HG02973 (cell line): ENCODE measurements around the gene IL1RAPL1.

ENCODE experiments used
- ATAC-seq: cut with Tn5 transposase; IDR thresholded peaks from one replicate; pipeline ENCODE4 v1.9.1; 2021; ENCODE audit warnings: moderate library complexity; ENCODE audit not compliant: unreplicated experiment

Gene IL1RAPL1

DNA sequence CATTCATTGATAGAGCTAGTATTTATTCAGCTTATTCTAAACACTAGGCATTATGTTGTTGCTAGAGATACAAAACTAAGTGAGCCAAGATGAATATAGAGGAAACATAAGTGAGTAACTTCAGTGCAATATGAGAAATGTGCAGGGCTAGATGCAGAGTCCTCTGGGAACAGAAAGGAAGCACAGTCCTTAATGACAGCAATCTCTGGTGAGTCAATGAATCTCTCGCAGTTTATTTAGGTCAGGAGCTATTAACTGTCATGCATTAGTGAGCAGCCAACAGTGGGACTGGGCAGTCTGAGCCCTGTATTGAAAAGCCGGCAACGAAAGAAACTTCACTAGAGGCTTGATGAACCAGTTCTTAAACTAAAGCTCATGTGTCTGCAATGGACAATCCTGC, 1030.0 kb downstream of the IL1RAPL1 start:
- no peak for ATAC-seq

DNA sequence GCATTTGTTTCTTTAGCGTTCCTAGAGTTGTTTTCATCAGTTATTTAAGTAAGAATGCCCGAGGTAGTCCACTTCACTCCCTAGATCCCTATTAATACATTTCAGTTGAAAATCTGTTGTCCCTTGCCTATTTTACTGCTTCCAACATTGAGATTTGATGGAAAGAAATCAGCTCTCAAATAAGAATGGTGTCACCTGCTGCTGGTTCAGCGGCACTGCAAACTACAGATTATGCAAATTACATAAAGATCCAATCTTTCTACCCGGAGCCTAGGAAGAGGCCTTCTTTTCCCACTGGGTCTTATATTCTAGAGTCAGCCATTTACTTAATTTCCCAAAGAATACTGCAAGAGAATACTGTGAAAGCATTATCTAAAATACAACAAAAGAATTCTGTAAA, 1030.5 kb downstream of the IL1RAPL1 start:
- no peak for ATAC-seq

DNA sequence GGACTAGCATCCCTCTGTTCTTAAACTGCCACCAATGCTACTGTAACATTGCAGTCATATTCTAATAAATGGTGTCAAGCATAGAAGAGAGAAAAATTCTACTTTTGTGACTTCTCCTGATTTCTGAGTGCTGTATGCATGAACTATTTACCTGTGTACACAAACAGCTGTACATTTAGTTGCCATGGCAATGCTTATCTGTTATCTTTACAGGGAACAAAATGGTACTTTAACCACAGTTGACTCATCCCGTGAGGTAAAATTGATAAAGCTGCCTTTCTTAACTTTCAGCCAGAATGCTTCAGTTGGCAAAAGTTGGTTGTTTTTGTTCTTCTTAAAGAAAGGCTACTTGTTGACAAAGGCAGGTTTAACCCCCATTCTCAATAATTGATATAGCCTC, 1040.6 kb downstream of the IL1RAPL1 start:
- peak; percentile 94 for ATAC-seq

DNA sequence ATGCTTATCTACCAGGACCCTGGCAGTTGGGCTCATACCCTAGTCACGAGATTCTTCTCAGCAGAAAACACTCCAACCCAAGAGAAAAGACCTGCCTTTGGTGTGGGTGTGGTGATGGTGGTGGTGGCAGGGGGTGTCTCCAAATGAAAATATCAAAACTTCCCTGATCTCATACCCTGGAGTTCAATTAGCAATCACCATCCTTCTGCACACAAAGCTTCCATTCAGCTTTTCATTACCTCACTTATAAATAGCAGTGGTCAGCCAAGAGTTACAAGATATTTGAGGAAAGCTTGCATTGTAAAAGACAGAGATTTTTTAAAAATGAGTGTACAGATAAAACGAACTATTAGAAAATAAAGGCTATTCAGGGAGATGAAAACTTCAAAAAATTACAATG, 1047.3 kb downstream of the IL1RAPL1 start:
- no peak for ATAC-seq

DNA sequence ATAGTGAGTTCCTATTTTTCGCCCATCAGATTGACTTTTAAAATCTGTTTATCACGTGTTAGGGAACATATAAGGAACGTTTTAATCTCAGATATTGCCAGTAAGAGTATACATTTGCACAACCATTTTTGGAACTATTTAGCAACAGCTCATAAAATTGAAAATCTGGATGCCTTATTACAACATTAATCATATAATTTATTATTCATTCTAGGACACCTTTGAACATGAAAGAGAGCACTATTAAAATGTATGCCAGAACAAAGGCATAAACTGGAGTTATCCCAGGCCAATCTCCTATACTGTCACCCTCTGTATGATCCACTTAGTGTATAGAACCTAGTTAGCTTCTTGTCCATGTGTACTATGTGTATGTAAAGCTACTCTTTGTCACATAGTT, 1049.1 kb downstream of the IL1RAPL1 start:
- no peak for ATAC-seq

DNA sequence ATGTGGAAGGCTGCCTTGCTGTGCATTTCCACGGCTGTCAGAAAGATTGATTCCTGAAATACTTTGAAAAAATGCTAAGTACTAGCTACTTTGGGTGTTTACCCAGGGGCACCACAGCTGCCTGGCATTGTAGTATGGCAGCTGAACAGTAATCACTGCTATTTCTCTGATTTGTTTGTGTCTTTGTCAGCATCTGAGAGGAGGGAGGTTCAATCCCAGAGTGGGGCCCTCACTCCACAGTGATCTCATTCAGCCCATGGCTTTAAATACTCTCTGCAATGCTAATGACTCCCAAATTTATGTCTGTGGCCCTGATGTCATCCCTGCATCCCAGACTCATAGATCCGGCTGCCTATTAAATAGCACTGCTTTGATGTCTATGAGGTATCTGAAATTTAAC, 1052.9 kb downstream of the IL1RAPL1 start:
- no peak for ATAC-seq

DNA sequence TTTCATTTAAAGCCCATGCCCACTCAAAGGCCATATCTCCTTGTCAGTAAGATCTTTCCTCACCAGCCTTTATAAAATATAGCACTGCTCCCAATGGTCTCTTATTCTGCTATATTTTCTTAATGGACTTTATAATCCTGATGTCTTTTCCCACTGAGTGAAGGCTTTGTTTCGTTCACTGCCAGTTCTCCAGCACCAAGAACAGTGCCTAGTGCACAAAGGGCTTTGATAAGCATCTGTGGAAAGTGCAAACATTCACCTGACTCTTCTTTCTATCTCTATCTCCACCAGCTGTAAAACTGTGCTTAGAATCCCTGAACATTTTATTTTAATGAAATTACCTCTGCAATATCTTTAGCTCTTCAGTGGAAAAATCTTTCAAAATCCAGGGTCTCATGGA, 1054.2 kb downstream of the IL1RAPL1 start:
- no peak for ATAC-seq

DNA sequence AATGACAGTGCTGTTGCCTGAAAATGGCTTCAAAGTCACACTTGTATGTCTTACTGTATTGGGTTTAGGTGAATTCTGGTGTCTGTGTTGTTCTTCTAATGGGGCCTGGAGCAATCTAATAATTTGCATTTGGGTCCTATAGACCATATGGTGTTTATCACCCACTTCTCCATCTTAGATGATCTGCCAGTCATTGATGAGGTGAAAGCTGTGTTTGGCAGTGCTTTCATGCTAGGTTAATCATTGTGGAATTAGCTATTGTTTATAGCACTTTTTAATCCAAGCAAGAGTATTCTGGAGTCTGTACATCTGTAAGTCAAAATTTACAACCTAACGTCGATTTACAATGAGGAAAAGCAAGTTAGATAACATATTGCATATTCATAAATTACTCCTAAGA, 1055.9 kb downstream of the IL1RAPL1 start:
- no peak for ATAC-seq

DNA sequence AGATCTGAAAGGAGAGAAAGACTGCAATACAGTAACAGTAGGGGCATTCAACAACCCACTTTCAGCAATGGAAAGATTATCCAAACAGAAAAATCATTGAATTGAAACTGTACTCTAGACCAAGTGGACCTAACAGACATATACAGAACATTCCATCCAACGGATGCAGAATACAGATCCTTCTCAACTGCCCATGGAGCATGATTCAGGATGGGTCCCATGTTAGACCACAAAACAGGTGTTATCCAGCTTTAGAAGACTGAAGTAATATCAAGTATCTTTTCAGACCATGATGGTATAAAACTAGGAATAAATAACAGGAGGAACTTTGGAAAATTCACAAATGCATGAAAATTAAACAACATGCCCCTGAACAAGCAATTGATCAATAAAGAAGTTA, 1060.9 kb downstream of the IL1RAPL1 start:
- ATAC-seq = no peak

DNA sequence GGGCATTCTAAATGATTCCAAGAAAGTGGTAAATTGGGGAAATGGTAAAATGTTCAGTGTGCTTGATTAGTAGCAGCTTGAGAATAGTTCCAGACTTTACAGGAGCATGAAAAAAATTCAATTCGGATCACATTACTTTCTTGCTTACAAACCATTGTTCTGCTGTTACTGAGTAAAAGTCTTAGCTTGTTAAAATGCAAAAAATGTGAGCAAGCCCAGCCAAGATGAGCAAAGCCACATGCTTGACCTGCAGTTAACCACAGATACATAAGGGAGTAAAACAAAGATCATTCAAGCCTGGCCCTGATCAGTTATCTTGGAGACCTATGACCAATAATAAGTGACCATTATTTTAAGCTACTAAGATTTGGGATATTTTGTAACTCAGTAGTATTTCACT, 1065.2 kb downstream of the IL1RAPL1 start:
- no peak for ATAC-seq

DNA sequence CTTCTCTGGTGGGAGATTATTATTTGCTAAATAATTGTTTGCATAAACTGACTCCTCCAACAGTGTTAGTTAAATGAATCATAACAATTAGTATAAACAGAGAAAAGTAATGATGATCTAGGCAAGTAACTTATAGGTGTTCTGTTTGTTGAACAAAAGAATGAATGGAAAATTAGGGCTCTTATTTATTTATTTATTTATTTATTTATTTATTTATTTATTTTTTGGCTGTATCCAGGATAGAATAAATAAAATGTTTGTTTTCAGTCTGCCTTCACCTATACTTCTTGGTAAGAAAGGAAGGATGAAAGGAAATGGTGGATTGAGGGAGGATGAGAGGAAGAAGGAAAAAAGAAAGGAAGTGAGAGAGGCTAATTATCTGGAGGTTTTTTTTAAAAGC, 1066.5 kb downstream of the IL1RAPL1 start:
- ATAC-seq = no peak

DNA sequence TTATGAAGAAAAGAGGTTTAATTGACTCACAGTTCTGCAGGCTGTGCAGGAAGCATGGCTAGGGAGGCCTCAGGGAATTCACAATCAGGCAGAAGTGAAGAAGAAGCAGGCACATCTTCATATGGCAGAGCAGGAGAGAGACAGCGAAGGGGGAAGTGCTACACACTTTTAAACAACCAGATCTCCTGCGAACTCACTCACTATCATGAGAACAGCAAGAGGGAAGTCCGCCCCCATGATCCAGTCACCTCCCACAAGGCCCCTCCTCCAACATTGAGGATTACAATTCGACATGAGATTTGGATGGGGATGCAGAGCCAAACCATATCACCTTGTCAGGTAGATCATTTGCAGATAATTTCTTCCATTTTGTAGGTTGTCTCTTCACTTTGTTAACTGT, 1072.7 kb downstream of the IL1RAPL1 start:
- no peak for ATAC-seq

DNA sequence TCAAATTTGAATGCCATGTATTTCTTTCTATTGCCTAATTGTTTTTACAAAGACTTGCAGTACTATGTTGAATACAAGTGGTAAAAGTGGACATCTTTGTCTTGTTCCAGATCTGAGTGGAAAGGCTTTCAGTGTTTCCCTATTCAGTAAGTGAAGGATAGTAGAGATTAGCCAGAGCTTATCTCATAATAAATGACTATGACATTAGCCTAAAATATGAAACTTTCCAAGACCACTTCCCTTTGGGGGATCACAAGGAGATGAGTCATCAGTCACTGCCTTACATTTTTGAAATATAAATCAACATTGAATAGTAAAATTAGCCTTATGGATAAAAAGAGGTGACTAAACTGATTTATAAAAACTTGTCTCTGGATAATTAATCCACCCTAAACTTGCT, 1074.0 kb downstream of the IL1RAPL1 start:
- no peak for ATAC-seq

DNA sequence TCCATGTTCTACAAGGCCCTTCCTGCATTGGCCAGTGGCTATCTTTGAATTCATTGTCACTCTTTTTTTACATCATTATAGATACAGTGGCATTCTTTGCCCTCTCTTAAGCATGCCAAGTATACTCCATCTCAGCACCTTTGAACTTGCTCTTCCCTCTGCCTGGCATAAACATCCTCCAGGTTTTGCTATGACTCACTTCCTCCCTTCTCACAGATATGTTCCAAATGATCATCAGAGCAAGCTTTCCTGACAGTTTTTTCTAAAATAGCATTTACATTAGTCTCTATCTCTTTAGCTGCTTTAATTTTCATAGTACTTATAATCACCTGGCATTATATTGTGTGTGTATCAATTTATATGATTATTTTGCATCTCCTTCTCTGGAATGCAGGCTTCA, 1074.9 kb downstream of the IL1RAPL1 start:
- no peak for ATAC-seq

DNA sequence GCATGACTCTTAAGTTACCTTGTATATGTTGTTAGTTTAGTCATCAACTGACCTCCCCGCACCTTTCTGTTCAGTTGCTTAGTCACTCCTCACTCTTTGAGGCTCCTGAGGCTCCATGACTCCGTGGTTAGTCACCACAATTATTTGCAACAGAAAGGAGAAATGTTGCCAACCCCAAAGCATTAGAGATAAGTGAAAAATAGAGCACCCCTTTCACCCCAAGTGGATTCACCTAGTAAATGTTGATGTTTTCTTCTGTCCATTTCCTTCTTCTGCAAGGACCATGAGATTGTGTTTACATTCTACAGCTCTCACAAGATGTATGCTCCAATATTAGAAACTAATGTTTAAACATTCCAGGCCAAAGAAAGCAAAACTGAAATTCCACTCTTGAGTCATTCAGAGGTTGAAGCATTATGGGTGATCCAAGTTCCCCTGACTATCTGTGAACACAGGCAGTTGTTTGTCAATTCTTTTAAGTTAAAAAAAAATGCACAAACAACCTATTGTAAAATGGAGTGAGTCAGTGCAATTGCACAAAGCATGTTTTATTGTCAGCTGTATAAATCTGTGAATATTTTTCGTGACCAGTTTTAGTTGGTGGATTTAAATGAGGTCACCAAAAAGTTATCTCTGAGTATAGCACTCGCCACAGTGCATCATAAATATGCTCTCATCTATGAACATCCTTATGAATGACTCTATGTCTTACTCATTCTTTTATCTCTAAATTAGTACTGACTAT, 1075.7 kb downstream of the IL1RAPL1 start:
- peak; percentile 90 for ATAC-seq

DNA sequence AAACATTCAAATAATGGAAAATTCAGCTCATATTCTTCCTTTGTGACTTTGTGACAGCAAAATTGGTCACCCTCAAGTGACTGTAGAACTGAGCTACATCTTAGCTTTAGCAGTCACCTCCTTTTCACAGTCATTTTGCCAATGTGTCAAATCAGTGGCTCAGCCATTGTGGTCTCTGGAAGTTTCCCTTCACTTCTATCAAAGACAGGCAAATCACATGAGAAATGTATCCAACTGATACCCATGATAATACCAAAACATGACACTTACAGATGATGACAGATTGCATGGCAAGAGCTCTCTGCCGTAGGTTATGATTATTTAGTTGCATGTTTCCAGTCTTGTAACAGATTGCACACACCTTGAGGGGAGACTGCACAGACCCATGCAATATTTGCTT, 1078.3 kb downstream of the IL1RAPL1 start:
- ATAC-seq = no peak

DNA sequence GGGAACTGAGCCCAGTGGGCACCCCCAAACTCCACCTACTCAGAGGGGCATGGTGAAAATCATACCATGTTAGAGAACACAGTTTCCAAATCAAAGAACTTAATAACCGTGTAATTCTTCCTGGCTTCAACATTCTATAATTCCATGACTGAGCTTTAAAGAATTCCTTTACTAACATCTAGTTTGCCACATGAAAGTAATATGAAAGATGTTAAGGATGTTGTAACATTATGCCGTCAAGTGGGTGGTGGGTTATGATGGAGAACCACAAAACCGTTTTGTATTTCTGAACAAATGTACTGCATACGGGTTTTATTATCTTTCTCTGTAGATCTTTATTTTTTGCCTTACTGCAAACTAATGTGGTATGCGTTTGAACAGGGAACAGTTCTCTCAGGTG, 1079.1 kb downstream of the IL1RAPL1 start:
- ATAC-seq = no peak

DNA sequence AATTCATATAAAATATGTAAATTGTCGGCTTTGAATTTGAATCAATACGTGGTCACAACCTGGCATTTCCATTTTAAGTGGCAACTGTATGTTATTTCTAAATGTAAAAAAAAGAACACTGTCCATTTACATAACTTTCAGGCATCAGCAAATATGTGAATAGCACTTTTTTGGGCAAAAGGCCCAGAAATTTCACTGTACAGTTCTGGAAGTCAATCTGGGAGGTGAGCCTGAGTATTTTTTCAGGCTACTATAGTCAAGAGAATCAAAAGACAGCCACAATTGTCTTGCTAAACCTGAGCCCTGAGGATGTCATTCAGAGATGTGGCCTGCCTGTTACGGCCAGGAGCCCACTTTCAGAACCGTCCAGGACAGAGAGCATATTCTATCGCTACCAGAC, 1084.2 kb downstream of the IL1RAPL1 start:
- ATAC-seq = no peak

DNA sequence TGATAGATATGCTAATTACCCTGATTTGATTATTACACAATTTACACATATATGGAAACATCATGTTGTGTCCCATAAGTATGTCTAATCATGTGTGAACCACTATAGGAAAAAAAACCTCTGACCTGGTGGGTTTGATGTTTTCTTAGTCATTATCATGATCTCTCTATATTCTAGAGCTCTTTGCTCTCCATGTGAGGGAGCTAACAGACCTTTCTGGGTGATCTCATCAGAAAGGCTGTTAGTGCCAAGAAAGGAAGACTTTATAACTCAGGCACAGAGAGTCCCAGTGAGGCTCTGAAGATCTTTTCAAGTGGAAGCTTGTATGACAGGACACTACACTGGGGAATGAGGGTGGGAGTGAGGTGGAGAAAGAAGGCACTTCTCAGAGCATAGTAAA, 1100.4 kb downstream of the IL1RAPL1 start:
- ATAC-seq = no peak

DNA sequence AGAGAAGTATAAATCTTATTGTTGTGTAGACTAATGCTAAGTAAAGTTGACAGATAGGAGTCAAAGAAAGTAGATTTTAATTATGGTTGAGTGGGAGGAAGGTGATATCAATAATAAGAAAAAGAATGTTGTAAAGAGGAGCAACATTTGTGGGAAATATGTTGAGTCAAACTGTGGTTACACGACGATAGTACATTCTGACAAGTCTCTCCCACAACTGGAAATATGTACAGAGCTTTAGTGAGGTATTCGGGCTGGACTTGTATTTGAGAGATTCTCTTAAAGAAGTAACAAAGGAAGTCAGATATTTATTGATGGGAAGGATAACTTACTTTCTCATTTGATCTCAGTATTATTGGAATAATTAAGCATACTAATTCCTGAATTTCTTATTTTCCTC, 1102.8 kb downstream of the IL1RAPL1 start:
- no peak for ATAC-seq

DNA sequence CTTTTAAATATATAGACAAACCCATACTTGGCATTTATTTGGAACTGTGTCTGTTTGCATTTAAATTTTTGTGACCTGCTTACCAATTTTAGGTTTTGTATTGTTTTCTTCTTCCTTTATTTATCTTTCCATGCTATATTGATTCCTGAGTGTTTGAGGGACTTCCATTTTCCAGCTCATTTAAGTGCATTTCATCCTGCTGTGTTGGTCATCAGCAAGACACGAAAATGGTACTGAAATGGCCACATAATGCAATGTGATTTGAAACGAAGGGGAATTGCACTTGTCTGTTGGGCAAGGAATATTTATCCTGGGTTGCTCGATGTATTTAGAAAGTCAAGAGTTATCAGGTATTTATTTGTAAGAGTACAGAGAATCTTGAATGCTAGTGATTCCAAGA, 1103.8 kb downstream of the IL1RAPL1 start:
- no peak for ATAC-seq

DNA sequence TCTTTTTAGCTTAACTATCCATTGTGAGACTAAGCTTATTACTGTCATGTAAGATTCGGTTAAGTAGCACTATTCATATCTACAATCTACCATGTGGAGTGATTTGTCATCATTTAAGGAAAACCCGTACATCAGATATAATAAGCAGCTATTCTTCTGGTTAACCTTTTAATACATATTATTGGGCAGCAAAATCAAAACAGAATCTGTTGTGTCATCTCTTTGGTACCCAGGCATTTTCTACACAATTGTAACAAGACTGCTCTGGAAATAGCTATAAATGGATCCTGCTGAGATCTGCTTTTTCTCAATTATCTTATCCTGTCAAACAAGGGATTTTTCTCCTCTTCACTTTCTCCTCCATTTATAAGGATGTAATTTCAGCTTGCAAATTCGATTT, 1106.7 kb downstream of the IL1RAPL1 start:
- ATAC-seq = no peak

DNA sequence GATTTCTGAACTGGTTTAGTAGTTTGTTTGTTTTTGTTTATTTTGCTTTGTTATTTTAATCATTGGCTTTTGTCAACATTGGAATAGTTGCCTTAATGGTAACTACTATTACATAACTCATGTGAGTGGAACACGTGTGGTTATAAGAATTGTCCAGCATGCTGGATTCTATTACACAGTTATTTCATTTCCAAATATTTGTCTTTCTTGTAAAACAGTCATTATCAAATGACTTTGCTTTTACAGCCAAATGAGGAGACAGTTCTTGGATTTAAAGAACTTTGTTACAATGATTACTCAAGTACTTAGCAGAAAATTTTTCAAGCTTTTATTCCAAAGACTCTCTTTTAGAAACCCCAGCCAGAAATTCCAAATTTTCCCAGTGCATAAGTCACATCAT, 1112.0 kb downstream of the IL1RAPL1 start:
- no peak for ATAC-seq
